ENCODE results near the gene PAK2. TPM values are rescaled to one million over a fixed set of nuclear protein-coding genes. Genes with fewer than 3 reads are reported as not detected.
"Not testable (repeated sequence)": the region's sequence is repeated elsewhere in the genome, so short reads cannot be mapped to it uniquely, and the experiment has no call there.

PAK2 gene
- total and polyA plus RNA-seq, 7 experiments from 2014 or later = 25.8 to 97.3 (median 75.1) TPM

DNA sequence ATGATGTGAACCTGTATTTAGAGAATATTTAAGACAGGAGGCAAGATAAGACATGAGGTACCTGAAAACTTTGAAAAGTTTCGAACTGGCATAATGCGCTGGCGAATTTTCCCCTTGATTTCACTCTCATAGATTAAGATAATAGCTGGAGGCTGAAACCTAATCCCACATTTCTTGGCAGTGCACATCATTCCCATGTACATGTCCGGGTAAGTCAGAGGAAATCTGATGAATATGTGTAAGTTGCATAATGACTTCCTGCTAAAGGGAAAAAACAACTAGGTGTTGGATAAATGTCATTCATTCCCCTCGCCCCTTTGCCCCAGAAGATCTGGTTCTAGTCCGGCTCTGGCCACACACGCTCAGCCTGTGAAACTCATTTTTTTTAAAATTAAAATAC lies 31.2 kb upstream of the PAK2 start:
- no peak overlapping the region for H3K4me3 ChIP-seq (ENCODE audit: low read length)
- ChIA-PET POLR2A (interaction anchor here (0.6 to 2.7 kb wide), 3 partner anchors 22 to 378 kb away, joined by 3 to 13 read pairs (median 3); partner anchors contain the start of gene PAK2), CTCF (no interaction called here)
- no peak for DNase-seq
- no peaks in the 10 kb centered on the region for H3K9me3 Mint-ChIP-seq
- peaks cover 15 to 33% (median 24%) of the 10 kb centered on the region in 7 donors for H3K4me1 Mint-ChIP-seq
- no peaks in the 10 kb centered on the region for H3K27me3 ChIP-seq (ENCODE audit: control insufficient read depth in 2 of 2, insufficient read depth in 2 of 2, low read length in 2 of 2)
- no peaks in the 10 kb centered on the region for H3K9me3 ChIP-seq (ENCODE audit: control insufficient read depth in 2 of 3, low read length in 3 of 3)
- H3K4me3 Mint-ChIP-seq = no peak overlapping the region
- no peaks in the 10 kb centered on the region for H3K36me3 ChIP-seq (ENCODE audit: control insufficient read depth in 2 of 3, insufficient read depth in 3 of 3, low read length in 3 of 3)
- intact Hi-C loops (cut with micrococcal nuclease) = no loop called here
- peaks cover 0 to 10% (median 5%) of the 10 kb centered on the region in 5 donors for H3K36me3 Mint-ChIP-seq
- peak overlapping the region in 2 of 9 donors; percentile 8 to 84 for H3K27ac Mint-ChIP-seq
- no peaks in the 10 kb centered on the region for H3K27me3 Mint-ChIP-seq
- ATAC-seq = no peak
- peaks cover 12 to 14% of the 10 kb centered on the region in 2 donors for H3K4me1 ChIP-seq (ENCODE audit: control insufficient read depth in 2 of 2, insufficient read depth in 2 of 2, low read length in 2 of 2)
- no peak overlapping the region for H3K27ac ChIP-seq (ENCODE audit: low read depth, low read length)

DNA sequence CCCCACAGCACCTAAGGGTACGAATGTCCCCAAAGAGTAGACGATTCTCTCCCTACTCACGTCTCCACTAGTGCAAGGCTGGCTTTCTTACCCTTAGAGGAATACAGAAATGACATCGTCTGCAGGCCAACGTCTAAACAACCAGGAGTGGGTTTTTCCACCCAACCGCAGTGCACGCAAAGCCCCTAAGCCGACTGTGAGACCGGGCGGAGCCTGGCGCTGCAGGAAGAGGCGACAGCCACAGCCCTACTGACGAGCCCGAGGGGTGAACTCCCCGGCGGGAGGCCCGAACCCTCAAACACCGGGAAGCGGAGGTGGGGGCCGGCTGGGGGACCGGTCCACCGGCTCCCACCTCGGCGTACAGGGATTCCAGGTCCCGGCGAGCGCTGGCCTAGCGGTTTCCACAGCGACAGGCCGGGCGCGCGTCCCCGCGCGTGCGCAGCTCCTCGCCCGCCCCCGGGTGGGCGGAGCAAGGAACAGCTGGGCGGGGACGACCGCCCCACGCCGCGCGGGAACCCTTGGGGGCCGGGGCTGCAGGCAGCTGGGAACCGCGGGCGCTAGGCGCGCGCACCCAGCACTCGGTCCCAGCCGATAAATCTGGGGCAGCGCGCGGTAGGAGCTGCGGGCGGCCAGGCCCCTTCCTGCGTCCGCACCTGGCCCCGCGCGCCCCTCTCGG lies 27.7 kb upstream of the PAK2 start, which contains the start of the genes CEP19 and PIGX:
CEP19 (minus strand) TSS at position 413 of the 676 bp plus-strand sequence. CDS start 3,593 bp downstream, outside the sequence.
PIGX (plus strand) TSS at position 540 of the 676 bp plus-strand sequence.
- Mint-ChIP-seq H3K36me3 (peaks cover 0 to 10% (median 5%) of the 10 kb centered on the region in 5 donors), H3K27ac (peak within 1 kb of the TSS; percentile 91 to 99 (median 96)), H3K9me3 (no peaks in the 10 kb centered on the region), H3K4me3 (peak within 1 kb of the TSS; percentile 84 to 98 (median 94)), H3K4me1 (peaks cover 16 to 42% (median 34%) of the 10 kb centered on the region in 7 donors), H3K27me3 (no peaks in the 10 kb centered on the region)
- ChIA-PET POLR2A (interaction anchor here (0.5 to 3.3 kb wide), 8 partner anchors 9 to 156 kb away, joined by 3 to 33 read pairs (median 4); partner anchors contain the start of genes FBXO45, PAK2, SENP5 and WDR53), CTCF (interaction anchor here (1.0 kb wide), 1 partner anchor 103 kb away, joined by 4 read pairs; no protein-coding TSS in a partner anchor)
- H3K4me1 ChIP-seq (ENCODE audit: control insufficient read depth in 2 of 2, insufficient read depth in 2 of 2, low read length in 2 of 2) = peaks cover 12 to 14% of the 10 kb centered on the region in 2 donors
- intact Hi-C loops (cut with micrococcal nuclease) = loop anchor here (1.0 to 10.0 kb wide), 13 partner anchors 15 to 805 kb away; partner anchors contain the start of genes FBXO45 (in 2 of the 2), NCBP2 (in 2 of the 2), PAK2 (in 2 of the 2) and UBXN7 (in 2 of the 2)
- H3K4me3 ChIP-seq (ENCODE audit: low read length) = peak within 1 kb of the TSS; percentile 79
- no peaks in the 10 kb centered on the region for H3K27me3 ChIP-seq (ENCODE audit: control insufficient read depth in 2 of 2, insufficient read depth in 2 of 2, low read length in 2 of 2)
- H3K9me3 ChIP-seq (ENCODE audit: control insufficient read depth in 2 of 3, low read length in 3 of 3) = no peaks in the 10 kb centered on the region
- ATAC-seq (peak; percentile 92), DNase-seq (peak; percentile 92 to 97 (median 94))
- H3K36me3 ChIP-seq (ENCODE audit: control insufficient read depth in 2 of 3, insufficient read depth in 3 of 3, low read length in 3 of 3) = no peaks in the 10 kb centered on the region
- peak within 1 kb of the TSS; percentile 96 for H3K27ac ChIP-seq (ENCODE audit: low read depth, low read length)

DNA sequence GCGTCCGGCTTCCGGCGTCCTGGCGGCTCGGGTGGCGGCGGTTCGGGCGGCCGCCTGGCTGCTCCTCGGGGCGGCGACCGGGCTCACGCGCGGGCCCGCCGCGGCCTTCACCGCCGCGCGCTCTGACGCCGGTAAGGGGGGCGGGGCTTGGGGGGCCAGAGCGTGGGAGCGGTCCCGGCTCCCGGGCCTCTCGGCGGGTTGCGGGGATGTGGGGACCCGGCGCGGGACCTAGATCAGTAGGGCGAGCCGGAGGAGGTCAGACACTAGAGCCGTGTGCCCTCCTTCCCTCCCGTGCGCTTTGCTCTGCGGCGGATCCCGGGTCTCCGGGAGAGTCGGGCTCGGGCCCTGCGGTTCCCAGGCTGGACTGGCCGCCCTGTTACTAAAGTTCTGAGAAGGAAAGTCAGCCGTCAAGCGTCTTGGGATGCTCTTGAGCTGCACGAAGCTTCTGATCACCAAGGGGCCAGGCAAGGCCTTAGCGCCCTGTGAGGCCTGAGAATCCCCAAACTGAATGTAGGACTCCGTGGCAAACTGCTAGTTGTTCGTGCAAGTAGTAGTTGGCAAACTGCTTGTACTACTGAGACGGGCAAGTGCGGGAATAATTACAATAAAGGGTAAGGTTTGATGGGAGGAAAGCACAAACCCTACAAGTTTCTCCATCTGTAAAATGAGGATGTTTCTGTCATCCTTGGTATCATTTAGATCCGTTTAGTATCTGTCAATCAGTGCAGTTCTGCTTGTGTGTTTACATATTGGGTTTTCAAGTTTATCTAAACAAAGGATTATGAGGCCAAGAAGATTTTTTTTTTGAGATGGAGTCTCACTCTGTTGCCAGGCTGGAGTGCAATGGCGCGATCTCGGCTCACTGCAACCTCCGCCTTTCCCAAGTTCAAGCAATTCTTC lies 26.9 kb upstream of the PAK2 start:
- H3K27me3 ChIP-seq (ENCODE audit: control insufficient read depth in 2 of 2, insufficient read depth in 2 of 2, low read length in 2 of 2) = no peaks in the 10 kb centered on the region
- ChIA-PET POLR2A (interaction anchor here (0.5 to 3.3 kb wide), 9 partner anchors 8 to 155 kb away, joined by 3 to 33 read pairs (median 4); partner anchors contain the start of genes FBXO45, PAK2, SENP5 and WDR53), CTCF (interaction anchor here (0.6 to 1.0 kb wide), 2 partner anchors 103 to 432 kb away, joined by 3 to 4 read pairs; no protein-coding TSS in a partner anchor)
- H3K27ac ChIP-seq (ENCODE audit: low read depth, low read length) = peak overlapping the region; percentile 96
- peak; percentile 64 for ATAC-seq
- Mint-ChIP-seq H3K4me1 (peaks cover 16 to 48% (median 34%) of the 10 kb centered on the region in 7 donors), H3K27me3 (no peaks in the 10 kb centered on the region), H3K4me3 (peak overlapping the region; percentile 78 to 89 (median 84)), H3K9me3 (no peaks in the 10 kb centered on the region), H3K27ac (peak overlapping the region; percentile 61 to 94 (median 88)), H3K36me3 (peaks cover 0 to 10% (median 0%) of the 10 kb centered on the region in 5 donors)
- peak in 2 of 9 donors; percentile 58 to 85 for DNase-seq
- no peaks in the 10 kb centered on the region for H3K9me3 ChIP-seq (ENCODE audit: control insufficient read depth in 2 of 3, low read length in 3 of 3)
- intact Hi-C loops (cut with micrococcal nuclease) = loop anchor here (1.0 to 10.0 kb wide), 11 partner anchors 27 to 805 kb away; partner anchors contain the start of genes FBXO45 (in 2 of the 2), NCBP2 (in 2 of the 2), PAK2 (in 2 of the 2) and UBXN7 (in 2 of the 2)
- H3K4me1 ChIP-seq (ENCODE audit: control insufficient read depth in 2 of 2, insufficient read depth in 2 of 2, low read length in 2 of 2) = peaks cover 12 to 14% of the 10 kb centered on the region in 2 donors
- H3K4me3 ChIP-seq (ENCODE audit: low read length) = peak overlapping the region; percentile 79
- H3K36me3 ChIP-seq (ENCODE audit: control insufficient read depth in 2 of 3, insufficient read depth in 3 of 3, low read length in 3 of 3) = no peaks in the 10 kb centered on the region

DNA sequence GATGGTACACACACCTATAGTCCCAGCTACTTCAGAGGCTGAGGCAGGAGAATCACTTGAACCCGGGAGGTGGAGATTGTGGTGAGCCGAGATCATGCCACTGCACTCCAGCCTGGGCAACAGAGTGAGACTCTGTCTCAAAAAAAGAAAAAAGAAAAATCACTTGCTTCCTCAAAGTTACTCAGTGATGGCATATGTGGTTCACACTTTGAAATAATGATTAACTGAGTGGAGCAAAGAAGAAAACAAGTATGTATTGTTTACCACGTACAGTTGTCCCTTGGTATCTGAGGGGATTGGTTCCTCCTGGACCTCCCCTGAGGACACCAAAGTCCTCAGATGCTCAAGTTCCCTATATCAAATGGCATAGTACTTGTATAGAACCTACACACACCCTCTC lies 22.5 kb upstream of the PAK2 start:
- H3K4me3 Mint-ChIP-seq; ATAC-seq; H3K27me3 Mint-ChIP-seq; DNase-seq; H3K36me3 ChIP-seq (ENCODE audit: control insufficient read depth in 2 of 3, insufficient read depth in 3 of 3, low read length in 3 of 3); H3K4me3 ChIP-seq (ENCODE audit: low read length); H3K27ac ChIP-seq (ENCODE audit: low read depth, low read length); H3K4me1 ChIP-seq (ENCODE audit: control insufficient read depth in 2 of 2, insufficient read depth in 2 of 2, low read length in 2 of 2); H3K9me3 ChIP-seq (ENCODE audit: control insufficient read depth in 2 of 3, low read length in 3 of 3); H3K27me3 ChIP-seq (ENCODE audit: control insufficient read depth in 2 of 2, insufficient read depth in 2 of 2, low read length in 2 of 2): not testable (repeated sequence)
- Mint-ChIP-seq H3K27ac (peak overlapping the region in 1 of 9 donors; percentile 12), H3K36me3 (peaks cover under 1 to 30% (median 19%) of the 10 kb centered on the region in 5 donors), H3K4me1 (peaks cover 6 to 44% (median 15%) of the 10 kb centered on the region in 7 donors), H3K9me3 (peaks cover 0 to 12% (median 0%) of the 10 kb centered on the region in 11 donors)
- ChIA-PET CTCF (interaction anchor here (0.8 kb wide), 1 partner anchor 75 kb away, joined by 6 read pairs; no protein-coding TSS in a partner anchor), POLR2A (interaction anchor here (2.5 kb wide), 1 partner anchor 23 kb away, joined by 11 read pairs; the partner anchor contains the start of gene PAK2)
- intact Hi-C loops (cut with micrococcal nuclease) = loop anchor here (10.0 kb wide), 2 partner anchors 148 to 632 kb away; partner anchors contain the start of genes SENP5 (in 1 of the 2) and TFRC (in 1 of the 2)

DNA sequence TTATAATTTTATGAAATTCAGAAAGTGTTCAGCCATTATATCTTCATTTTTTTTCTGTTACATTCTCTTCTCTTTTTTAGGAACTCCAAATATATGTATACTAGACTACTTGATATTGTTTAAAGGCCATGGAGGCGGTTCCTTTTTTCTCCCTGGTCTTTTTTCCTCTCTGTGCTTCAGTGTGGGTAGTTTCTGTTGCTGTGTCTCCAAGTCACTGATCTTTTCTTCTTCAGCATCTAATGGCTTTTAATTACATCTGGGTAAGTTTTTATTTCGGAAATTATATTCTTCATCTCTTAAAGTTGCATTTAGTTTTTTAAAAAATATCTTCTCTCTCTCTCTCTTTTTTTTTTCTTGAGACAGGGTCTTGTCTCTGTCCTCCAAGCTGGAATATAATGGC lies 18.6 kb upstream of the PAK2 start:
- no peak for DNase-seq

More for the DNA sequence above, 18.6 kb upstream of the PAK2 start:
- H3K4me1 ChIP-seq (ENCODE audit: control insufficient read depth in 2 of 2, insufficient read depth in 2 of 2, low read length in 2 of 2) = no peaks in the 10 kb centered on the region
- peaks cover 0 to 5% (median 0%) of the 10 kb centered on the region in 3 experiments for H3K36me3 ChIP-seq (ENCODE audit: control insufficient read depth in 2 of 3, insufficient read depth in 3 of 3, low read length in 3 of 3)
- ChIA-PET CTCF (no interaction called here), POLR2A (interaction anchor here (1.6 kb wide), 1 partner anchor 9 kb away, joined by 4 read pairs; the partner anchor contains the start of genes CEP19 and PIGX)
- Mint-ChIP-seq H3K9me3 (peaks cover 0 to 12% (median 0%) of the 10 kb centered on the region in 11 donors), H3K4me1 (peaks cover 0 to 34% (median 4%) of the 10 kb centered on the region in 7 donors), H3K36me3 (peaks cover 6 to 46% (median 30%) of the 10 kb centered on the region in 5 donors), H3K4me3 (no peak overlapping the region), H3K27ac (no peak overlapping the region), H3K27me3 (no peaks in the 10 kb centered on the region)
- no peaks in the 10 kb centered on the region for H3K9me3 ChIP-seq (ENCODE audit: control insufficient read depth in 2 of 3, low read length in 3 of 3)
- no peak for ATAC-seq
- no peaks in the 10 kb centered on the region for H3K27me3 ChIP-seq (ENCODE audit: control insufficient read depth in 2 of 2, insufficient read depth in 2 of 2, low read length in 2 of 2)
- H3K4me3 ChIP-seq (ENCODE audit: low read length) = no peak overlapping the region
- no peak overlapping the region for H3K27ac ChIP-seq (ENCODE audit: low read depth, low read length)
- intact Hi-C loops (cut with micrococcal nuclease) = no loop called here

Measured in naive thymus-derived CD4-positive, alpha-beta T cell (primary cell).